ENCODE results near the gene CKAP2.
"Not testable (repeated sequence)": the region's sequence is repeated elsewhere in the genome, so short reads cannot be mapped to it uniquely, and the experiment has no call there.

- TF ChIP-seq CTCF, POLR2A, POLR2AphosphoS5 (IDR thresholded peaks at IDR 0.05): not testable (repeated sequence)
These were observed 31.8 kb downstream of the CKAP2 start for GRCh38 chr13:52487078-52487477.
